ENCODE data around the gene UBE2D4.
A peak's percentile ranks its signal among the peaks of the same experiment; 100 is the strongest.
"Not testable (repeated sequence)": the region's sequence is repeated elsewhere in the genome, so short reads cannot be mapped to it uniquely, and the experiment has no call there.

The UBE2D4 gene

GRCh38 chr7:43968172-43969040 is 42.2 kb downstream of the UBE2D4 start:
- DNase-seq, result not testable (repeated sequence)

DNA sequence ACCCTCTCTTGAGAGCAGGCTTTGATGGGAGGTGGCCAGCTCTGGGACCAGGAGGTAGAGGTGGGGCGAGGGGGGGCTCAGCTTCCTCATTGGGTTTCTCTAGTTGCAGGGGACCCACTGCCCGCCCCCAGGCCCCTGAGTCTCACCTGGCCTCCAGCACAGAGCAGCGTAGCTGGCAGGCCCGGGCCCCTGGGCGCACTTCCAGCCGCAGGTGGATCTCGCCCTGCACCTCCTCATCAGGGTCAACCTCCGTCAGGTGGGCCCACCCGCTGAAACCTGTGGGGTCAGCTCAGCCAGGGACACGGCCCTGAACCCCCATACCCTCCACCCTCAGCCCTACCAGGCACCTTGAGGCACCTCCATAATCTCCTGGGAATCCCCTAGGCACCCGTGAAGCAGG is 43.4 kb downstream of the UBE2D4 start:
- not testable (repeated sequence) for DNase-seq

GRCh38 chr7:43970698-43971097 is 44.5 kb downstream of the UBE2D4 start:
- not testable (repeated sequence) for DNase-seq

DNA sequence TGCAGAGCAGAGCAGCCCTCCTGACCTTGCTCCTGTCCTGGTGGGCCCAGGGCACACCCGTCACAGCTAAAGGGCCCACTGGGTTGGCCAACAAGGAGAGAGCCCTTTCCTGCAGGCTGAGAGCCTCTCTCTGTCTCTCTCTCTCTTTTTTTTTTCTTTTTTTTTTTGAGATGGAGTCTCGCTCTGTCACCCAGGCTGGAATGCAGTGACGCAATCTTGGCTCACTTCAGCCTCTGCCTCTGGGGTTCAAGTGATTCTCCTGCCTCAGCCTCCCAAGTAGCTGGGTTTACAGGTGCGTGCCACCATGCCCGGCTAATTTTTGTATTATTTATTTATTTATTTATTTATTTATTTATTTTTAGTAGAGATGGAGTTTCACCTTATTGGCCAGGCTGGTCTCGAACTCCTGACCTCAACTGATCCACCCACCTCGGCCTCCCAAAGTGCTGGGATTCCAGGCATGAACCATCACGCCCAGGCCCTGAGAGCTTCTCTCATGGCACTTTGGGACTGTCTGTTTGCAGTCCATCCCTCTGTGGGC is 47.9 kb downstream of the UBE2D4 start:
- DNase-seq, result not testable (repeated sequence)

- not testable (repeated sequence) for DNase-seq
These were observed 48.7 kb downstream of the UBE2D4 start for GRCh38 chr7:43974725-43975482.

GRCh38 chr7:43977525-43977924 is 51.3 kb downstream of the UBE2D4 start:
- DNase-seq, result no peak

- DNase-seq, result not testable (repeated sequence)
These were observed 51.9 kb downstream of the UBE2D4 start for GRCh38 chr7:43978102-43978501.

- not testable (repeated sequence) for DNase-seq
These were observed 56.6 kb downstream of the UBE2D4 start for GRCh38 chr7:43982848-43983247.

DNA sequence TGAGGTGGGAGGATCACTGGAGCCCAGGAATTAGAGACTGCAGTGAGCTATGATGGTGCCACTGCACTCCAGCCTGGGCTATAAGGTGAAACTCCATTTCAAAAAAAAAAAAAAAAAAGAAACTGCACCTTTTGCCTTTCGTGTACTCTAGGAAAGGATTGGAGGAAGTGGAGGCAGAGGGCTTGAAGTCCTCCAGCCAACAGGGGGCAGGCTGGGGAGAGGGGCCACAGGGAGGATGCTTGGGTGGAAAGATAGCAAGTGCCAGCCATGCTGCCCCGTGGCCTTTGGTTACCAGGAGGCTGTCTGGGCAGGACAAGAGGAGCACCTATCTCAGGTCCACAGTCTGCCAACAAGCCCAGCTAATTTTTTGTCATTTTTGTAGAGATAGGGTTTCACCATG is 57.5 kb downstream of the UBE2D4 start:
- DNase-seq, result not testable (repeated sequence)

- peak; percentile 24 to 74 for DNase-seq
These were observed 59.9 kb downstream of the UBE2D4 start for GRCh38 chr7:43985904-43986864.

- not testable (repeated sequence) for DNase-seq
These were observed 61.2 kb downstream of the UBE2D4 start for GRCh38 chr7:43987476-43987875.

GRCh38 chr7:43990011-43990585 is 63.9 kb downstream of the UBE2D4 start:
- not testable (repeated sequence) for DNase-seq

DNA sequence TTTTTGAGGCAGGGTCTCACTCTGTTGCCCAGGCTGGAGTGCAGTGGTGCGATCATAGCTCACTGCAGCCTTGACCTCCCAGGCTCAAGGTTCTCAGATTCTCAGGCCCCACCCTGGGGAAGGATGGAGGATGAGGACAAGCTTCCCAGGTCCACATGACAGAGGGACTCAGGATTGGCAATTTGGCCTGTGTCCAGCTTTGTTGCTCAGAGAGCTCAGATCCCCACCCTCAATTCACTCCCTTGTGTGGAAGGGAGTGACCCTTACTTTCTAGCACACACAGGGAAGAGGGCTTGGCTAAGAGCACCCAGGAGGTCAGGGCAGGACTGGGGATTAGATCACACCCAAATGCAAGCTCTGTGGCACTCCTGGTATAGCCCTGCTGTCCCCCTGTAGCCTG is 64.6 kb downstream of the UBE2D4 start:
- not testable (repeated sequence) for DNase-seq

- DNase-seq, result not testable (repeated sequence)
These were observed 66.7 kb downstream of the UBE2D4 start for GRCh38 chr7:43992896-43993295.

DNA sequence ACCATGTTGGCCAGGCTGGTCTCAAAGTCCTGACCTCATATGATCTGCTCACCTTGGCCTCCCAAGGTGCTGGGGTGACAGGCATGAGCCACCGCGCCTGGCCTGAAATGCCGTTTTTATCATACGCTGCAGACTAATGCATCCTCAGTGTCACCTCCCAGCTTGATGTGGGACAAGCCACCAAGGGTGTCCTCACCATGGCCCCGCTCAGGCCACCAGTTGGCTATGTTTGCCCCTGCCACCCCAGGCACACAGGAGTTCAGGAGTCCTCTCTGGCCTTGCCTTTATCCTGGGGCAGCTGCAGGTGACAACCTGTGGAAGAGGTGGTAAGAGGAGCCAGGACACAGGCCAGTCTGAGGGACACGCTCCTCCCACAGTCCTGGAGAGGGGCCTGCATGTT is 68.4 kb downstream of the UBE2D4 start:
- not testable (repeated sequence) for DNase-seq

DNA sequence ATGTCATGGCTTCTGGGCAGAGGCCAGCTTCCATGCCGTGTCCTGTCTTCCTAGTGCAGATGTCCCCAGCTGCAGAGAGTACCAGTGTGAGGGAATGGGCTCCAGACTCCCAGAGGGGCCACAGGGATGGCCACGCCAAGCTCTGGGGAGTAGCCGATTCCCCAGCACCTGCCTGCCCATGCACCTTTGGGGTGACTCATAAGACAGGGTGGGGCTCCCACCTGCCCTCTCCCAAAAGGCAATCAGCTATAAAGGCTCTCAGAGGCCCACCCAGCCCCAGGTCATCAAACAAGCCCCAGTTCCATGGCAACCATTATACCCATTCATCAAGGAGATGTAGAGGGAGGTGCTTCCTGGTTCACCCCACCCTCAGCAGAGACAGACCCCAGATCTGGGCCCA is 71.3 kb downstream of the UBE2D4 start, which contains the start of gene SPDYE1:
Gene SPDYE1 (plus strand): TSS at position 366 of the 400 bp plus-strand sequence. CDS start 2,053 bp downstream, outside the sequence.
- DNase-seq, result not testable (repeated sequence)
